WTC11 (cell line): ENCODE measurements around the gene MYOC. TPM values are rescaled to one million over a fixed set of nuclear protein-coding genes. Genes with fewer than 3 reads are reported as not detected.

Source experiments
- ATAC-seq: fragments of 200-7000 bp; cut with Tn5 transposase; 2 replicates; pipeline ENCODE4 v1.10.0; 2021; ENCODE audit warnings: mild to moderate bottlenecking, moderate library complexity
- CTCF ChIA-PET: fragments of 300-600 bp; sonication (Branson Sonifier 250); formaldehyde crosslinking; loops from one replicate; lab custom pipeline; 2021; ENCODE audit warnings: antibody characterized with exemption; lab: Charles Lee
- POLR2A ChIA-PET: fragments of 350-600 bp; sonication (Branson Sonifier 250); formaldehyde crosslinking; loops from one replicate; lab custom pipeline; 2021; ENCODE audit warnings: antibody characterized with exemption; lab: Charles Lee
- DNase-seq: peaks from one replicate; pipeline ENCODE4 v3.0.0; 2021; ENCODE audit warnings: low spot score
- H3K27ac Mint-ChIP-seq: 2 replicates; pipeline ENCODE4 v1.8.0; 2021; ENCODE audit warnings: mixed read lengths
- H3K27me3 Mint-ChIP-seq: 2 replicates; pipeline ENCODE4 v1.8.0; 2021; ENCODE audit warnings: low read depth, mild to moderate bottlenecking, moderate library complexity, mixed read lengths
- H3K36me3 Mint-ChIP-seq: 2 replicates; pipeline ENCODE4 v1.8.0; 2021; ENCODE audit warnings: mixed read lengths
- H3K4me1 Mint-ChIP-seq: 2 replicates; pipeline ENCODE4 v1.8.0; 2022; ENCODE audit warnings: mixed read lengths
- H3K4me3 Mint-ChIP-seq: 2 replicates; pipeline ENCODE4 v1.8.0; 2021; ENCODE audit warnings: mild to moderate bottlenecking, moderate library complexity, mixed read lengths
- H3K9me3 Mint-ChIP-seq: 2 replicates; pipeline ENCODE4 v1.8.0; 2021; ENCODE audit warnings: mixed read lengths
- E2F4 ChIP-seq: sonication (generic); formaldehyde crosslinking; IDR thresholded peaks from 2 replicates; pipeline ENCODE4 v1.8.1; 2022; ENCODE audit warnings: low read depth, mild to moderate bottlenecking, moderate library complexity, missing genetic modification reagents, borderline replicate concordance
- ELF4 ChIP-seq: sonication (generic); formaldehyde crosslinking; IDR thresholded peaks from 2 replicates; pipeline ENCODE4 v1.8.1; 2022; ENCODE audit warnings: low read depth, mild to moderate bottlenecking, moderate library complexity, missing genetic modification reagents
- EMX1 ChIP-seq: fragments of 250-450 bp; sonication (Bioruptor Pico); IDR thresholded peaks from 2 replicates; pipeline ENCODE4 v1.8.0; 2021; ENCODE audit warnings: mild to moderate bottlenecking
- ERG ChIP-seq: fragments of 250-450 bp; sonication (Bioruptor Pico); IDR thresholded peaks from 2 replicates; pipeline ENCODE4 v1.8.0; 2021; ENCODE audit warnings: mild to moderate bottlenecking
- FOXK1 ChIP-seq: sonication (generic); formaldehyde crosslinking; IDR thresholded peaks from 2 replicates; pipeline ENCODE4 v1.8.0; 2022; ENCODE audit warnings: mild to moderate bottlenecking, moderate library complexity, missing genetic modification reagents
- FOXP1 ChIP-seq: sonication (generic); formaldehyde crosslinking; IDR thresholded peaks from 2 replicates; pipeline ENCODE4 v1.8.0; 2022; ENCODE audit warnings: missing genetic modification reagents, mild to moderate bottlenecking, moderate library complexity, borderline replicate concordance
- FOXP4 ChIP-seq: sonication (generic); formaldehyde crosslinking; IDR thresholded peaks from 2 replicates; pipeline ENCODE4 v1.8.0; 2022; ENCODE audit warnings: mild to moderate bottlenecking, missing genetic modification reagents
- GABPB1 ChIP-seq: sonication (generic); formaldehyde crosslinking; IDR thresholded peaks from 2 replicates; pipeline ENCODE4 v1.8.1; 2023; ENCODE audit warnings: mild to moderate bottlenecking, missing genetic modification reagents
- GTF2I ChIP-seq: fragments of 250-450 bp; sonication (Bioruptor Pico); conservative IDR thresholded peaks from 2 replicates; pipeline ENCODE4 v1.4.0; 2021; ENCODE audit warnings: mild to moderate bottlenecking
- IRF2 ChIP-seq: sonication (generic); formaldehyde crosslinking; IDR thresholded peaks from 2 replicates; pipeline ENCODE4 v1.8.0; 2022; ENCODE audit warnings: low read depth, missing genetic modification reagents, borderline replicate concordance
- MXD4 ChIP-seq: fragments of 250-450 bp; sonication (Bioruptor Pico); IDR thresholded peaks from 2 replicates; pipeline ENCODE4 v1.8.0; 2021; ENCODE audit warnings: mild to moderate bottlenecking, moderate library complexity, borderline replicate concordance
- PREB ChIP-seq: sonication (generic); formaldehyde crosslinking; IDR thresholded peaks from 2 replicates; pipeline ENCODE4 v1.8.1; 2022; ENCODE audit warnings: mild to moderate bottlenecking, missing genetic modification reagents, moderate library complexity, borderline replicate concordance
- SP1 ChIP-seq: sonication (generic); formaldehyde crosslinking; conservative IDR thresholded peaks from 2 replicates; pipeline ENCODE4 v1.8.1; 2022; ENCODE audit warnings: missing genetic modification reagents
- TCF7 ChIP-seq: sonication (generic); formaldehyde crosslinking; IDR thresholded peaks from 2 replicates; pipeline ENCODE4 v1.8.0; 2022; ENCODE audit warnings: mild to moderate bottlenecking, low read depth, missing genetic modification reagents, moderate library complexity
- TEAD4 ChIP-seq: sonication (generic); formaldehyde crosslinking; IDR thresholded peaks from 2 replicates; pipeline ENCODE4 v1.8.0; 2022; ENCODE audit warnings: mild to moderate bottlenecking, missing genetic modification reagents
- USF2 ChIP-seq: sonication (generic); formaldehyde crosslinking; IDR thresholded peaks from 2 replicates; pipeline ENCODE4 v1.8.1; 2023; ENCODE audit warnings: mild to moderate bottlenecking, missing genetic modification reagents, moderate library complexity
- ZBTB21 ChIP-seq: sonication (generic); formaldehyde crosslinking; IDR thresholded peaks from 2 replicates; pipeline ENCODE4 v1.8.1; 2023; ENCODE audit warnings: mild to moderate bottlenecking, missing genetic modification reagents, borderline replicate concordance
- ZNF281 ChIP-seq: sonication (generic); formaldehyde crosslinking; IDR thresholded peaks from 2 replicates; pipeline ENCODE4 v1.8.0; 2023; ENCODE audit warnings: mild to moderate bottlenecking, missing genetic modification reagents
- ZNF317 ChIP-seq: sonication (generic); formaldehyde crosslinking; IDR thresholded peaks from 2 replicates; pipeline ENCODE4 v1.8.1; 2023; ENCODE audit warnings: low read depth, mild to moderate bottlenecking, moderate library complexity, missing genetic modification reagents, borderline replicate concordance
- ZNF423 ChIP-seq: fragments of 250-450 bp; sonication (Bioruptor Pico); IDR thresholded peaks from 2 replicates; pipeline ENCODE4 v2.1.2; 2022; ENCODE audit warnings: mild to moderate bottlenecking, moderate library complexity
- total RNA-seq: library from RNA; stranded (reverse); gene quantifications from 3 replicates; pipeline ENCODE4 v1.2.3, GENCODE V29; 2021

The MYOC gene
- total RNA-seq, 1 experiment from 2014 or later, result not detected

- TF ChIP-seq ZNF281 (CRISPR knock-in tag) (no peak), MXD4 (CRISPR knock-in tag) (no peak), ZNF317 (CRISPR knock-in tag) (no peak), ZNF423 (no peak), USF2 (CRISPR knock-in tag) (no peak), FOXP1 (no peak)
- TF ChIP-seq, all 79 proteins: peak for 0
These were observed 15.9 kb upstream of the MYOC start (continued) for GRCh38 chr1:171668372-171668771.

- ChIA-PET POLR2A (no interaction called here), CTCF (interaction anchor here (0.6 to 2.1 kb wide), 3 partner anchors 11 to 50 kb away, joined by 3 to 7 read pairs (median 5); no protein-coding TSS in a partner anchor)
- Mint-ChIP-seq H3K27ac (no peak overlapping the region), H3K36me3 (no peaks in the 10 kb centered on the region), H3K9me3 (0 out of 2 replicates have a peak, but pooled peaks cover 2% of the 10 kb centered on the region), H3K4me3 (no peak overlapping the region), H3K27me3 (no peaks in the 10 kb centered on the region), H3K4me1 (peaks cover 2% of the 10 kb centered on the region)
- TF ChIP-seq ELF4 (no peak), SP1 (CRISPR knock-in tag) (no peak), ZNF423 (no peak), ZBTB21 (CRISPR knock-in tag) (no peak)
- DNase-seq (no peak), ATAC-seq (no peak)
These were observed 13.8 kb upstream of the MYOC start for GRCh38 chr1:171666114-171666769.

GRCh38 chr1:171664976-171665375 lies 12.5 kb upstream of the MYOC start:
- POLR2A ChIA-PET, result no interaction called here
- Mint-ChIP-seq H3K36me3 (no peaks in the 10 kb centered on the region), H3K4me3 (no peak overlapping the region), H3K27ac (no peak overlapping the region), H3K4me1 (peaks cover 11% of the 10 kb centered on the region), H3K9me3 (peaks cover 12% of the 10 kb centered on the region; the same call in 1 of the 2 replicates), H3K27me3 (no peaks in the 10 kb centered on the region)
- ATAC-seq (no peak; the same call in 1 of the 2 replicates), DNase-seq (no peak)
- CTCF ChIA-PET, result interaction anchor here (2.1 kb wide), 1 partner anchor 20 kb away, joined by 7 read pairs; no protein-coding TSS in a partner anchor
- TF ChIP-seq TEAD4 (CRISPR knock-in tag) (no peak), E2F4 (CRISPR knock-in tag) (no peak), USF2 (CRISPR knock-in tag) (no peak), TCF7 (CRISPR knock-in tag) (no peak), ZNF317 (CRISPR knock-in tag) (no peak), PREB (no peak), GABPB1 (no peak), FOXK1 (CRISPR knock-in tag) (no peak), ERG (CRISPR knock-in tag) (no peak), IRF2 (no peak), EMX1 (CRISPR knock-in tag) (no peak), FOXP4 (CRISPR knock-in tag) (no peak), GTF2I (CRISPR knock-in tag) (no peak)
